Astrocyte (in vitro differentiated cells and primary cell): ENCODE measurements around the gene POU6F2. TPM values are rescaled to one million over a fixed set of nuclear protein-coding genes. Genes with fewer than 3 reads are reported as not detected.

ENCODE experiments used
- DNase-seq: peaks from one replicate; pipeline ENCODE4 v3.0.0-alpha.2; 2010; ENCODE audit warnings: low read depth
- FAIRE-seq: peaks from 2 replicates; lab custom pipeline; 2011; peaks lifted over from hg19 to GRCh38; lab: Jason Lieb, UNC
- H2AFZ ChIP-seq: 2 replicates; pipeline ENCODE4 v1.6.0; 2012; ENCODE audit warnings: low read depth, low read length, inconsistent platforms
- H3K27ac ChIP-seq: 2 replicates; pipeline ENCODE4 v1.5.1; 2011; ENCODE audit warnings: low read depth, low read length, inconsistent platforms
- H3K27me3 ChIP-seq: 2 replicates; pipeline ENCODE4 v1.6.0; 2011; ENCODE audit warnings: low read length, inconsistent platforms; ENCODE audit not compliant: insufficient read depth
- H3K36me3 ChIP-seq: 2 replicates; pipeline ENCODE4 v1.5.1; 2011; ENCODE audit warnings: low read length, inconsistent platforms; ENCODE audit not compliant: insufficient read depth
- H3K4me1 ChIP-seq: 2 replicates; pipeline ENCODE4 v1.5.1; 2011; ENCODE audit warnings: low read length, inconsistent platforms; ENCODE audit not compliant: insufficient read depth
- H3K4me2 ChIP-seq: 2 replicates; pipeline ENCODE4 v1.6.0; 2012; ENCODE audit warnings: low read length, inconsistent platforms
- H3K4me3 ChIP-seq: 2 replicates; pipeline ENCODE4 v1.5.1; 2011; ENCODE audit warnings: low read depth, mild to moderate bottlenecking, low read length, inconsistent platforms; ENCODE audit not compliant: insufficient read depth
- H3K79me2 ChIP-seq: 2 replicates; pipeline ENCODE4 v1.6.0; 2012; ENCODE audit warnings: mild to moderate bottlenecking, low read length, inconsistent platforms; ENCODE audit not compliant: insufficient read depth
- H3K9ac ChIP-seq: 2 replicates; pipeline ENCODE4 v1.6.0; 2012; ENCODE audit warnings: mild to moderate bottlenecking, low read length, inconsistent platforms
- H3K9me3 ChIP-seq: 2 replicates; pipeline ENCODE4 v1.5.1; 2012; ENCODE audit warnings: low read depth, mild to moderate bottlenecking, low read length, inconsistent platforms; ENCODE audit not compliant: insufficient read depth
- H4K20me1 ChIP-seq: 2 replicates; pipeline ENCODE4 v1.6.0; 2012; ENCODE audit warnings: low read length, inconsistent platforms; ENCODE audit not compliant: insufficient read depth
- H3K27ac Mint-ChIP-seq: one replicate; pipeline ENCODE4 v1.8.0; 2021; ENCODE audit warnings: mild to moderate bottlenecking, mixed read lengths; ENCODE audit not compliant: unreplicated experiment
- H3K27me3 Mint-ChIP-seq: one replicate; pipeline ENCODE4 v1.8.0; 2021; ENCODE audit warnings: low read depth, mixed read lengths; ENCODE audit not compliant: unreplicated experiment
- H3K36me3 Mint-ChIP-seq: one replicate; pipeline ENCODE4 v1.8.0; 2021; ENCODE audit warnings: low read depth, mixed read lengths; ENCODE audit not compliant: unreplicated experiment
- H3K4me1 Mint-ChIP-seq: one replicate; pipeline ENCODE4 v1.8.0; 2021; ENCODE audit warnings: low read depth, mixed read lengths; ENCODE audit not compliant: unreplicated experiment
- H3K4me3 Mint-ChIP-seq: one replicate; pipeline ENCODE4 v1.8.0; 2021; ENCODE audit warnings: mild to moderate bottlenecking, moderate library complexity, mixed read lengths; ENCODE audit not compliant: unreplicated experiment
- H3K9me3 Mint-ChIP-seq: one replicate; pipeline ENCODE4 v1.8.0; 2021; ENCODE audit warnings: mild to moderate bottlenecking, mixed read lengths; ENCODE audit not compliant: unreplicated experiment
- EZH2 ChIP-seq: IDR thresholded peaks from 2 replicates; pipeline ENCODE4 v1.6.1; 2012; ENCODE audit warnings: mild to moderate bottlenecking, low read length, inconsistent platforms; ENCODE audit not compliant: insufficient read depth
- total RNA-seq: library from RNA; stranded (reverse); gene quantifications from 2 replicates; pipeline ENCODE4 v1.2.1, GENCODE V29; 2021
- TF ChIP-seq, protein P1 (sequence below): IDR thresholded peaks from 2 replicates; pipeline ENCODE4 v1.5.1; 2011; ENCODE audit warnings: low read depth, mild to moderate bottlenecking, inconsistent platforms, low read length, moderate library complexity; ENCODE audit not compliant: insufficient read depth

The POU6F2 gene
- total RNA-seq, 1 donor from 2014 or later = 0.45 TPM

DNA sequence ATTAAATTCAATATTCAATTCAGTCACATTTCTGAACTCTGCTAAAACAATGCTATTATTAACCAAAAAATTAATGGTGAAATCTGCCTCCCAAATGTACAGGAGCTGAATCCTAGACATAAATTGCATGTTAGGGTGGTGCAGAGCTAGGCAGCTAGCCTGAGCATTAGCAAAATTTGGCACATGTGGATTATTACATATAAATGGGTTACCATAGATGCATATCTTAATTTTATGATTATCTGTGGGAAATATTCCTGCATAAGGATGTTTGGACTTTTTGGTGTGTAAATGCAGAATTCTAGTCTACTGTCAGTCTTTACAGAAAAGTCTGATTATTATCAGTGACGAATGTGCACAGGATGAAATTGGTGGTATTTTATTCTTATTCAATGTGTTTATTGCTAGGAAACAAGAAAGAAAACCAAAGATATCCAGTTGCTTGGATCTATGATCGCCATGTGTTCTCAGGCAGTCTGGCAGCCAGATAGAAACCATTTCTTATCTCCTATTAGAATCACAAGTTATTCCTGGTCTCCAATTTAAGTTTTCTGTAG is 150.7 kb downstream of the POU6F2 start:
- Histone ChIP-seq H3K9ac (no peak overlapping the region), H3K4me1 (no peaks in the 10 kb centered on the region), H4K20me1 (no peaks in the 10 kb centered on the region), H3K4me3 (no peak overlapping the region), H3K4me2 (no peak overlapping the region), H3K9me3 (no peaks in the 10 kb centered on the region), H3K36me3 (no peaks in the 10 kb centered on the region), H3K27me3 (no peaks in the 10 kb centered on the region), H2AFZ (no peak overlapping the region), H3K27ac (no peak overlapping the region), H3K79me2 (no peaks in the 10 kb centered on the region)
- H3K4me3 Mint-ChIP-seq = no peak overlapping the region
- H3K36me3 Mint-ChIP-seq = no peaks in the 10 kb centered on the region
- H3K27ac Mint-ChIP-seq = no peak overlapping the region
- FAIRE-seq (no peak), DNase-seq (no peak)
- TF ChIP-seq, protein P1, sequence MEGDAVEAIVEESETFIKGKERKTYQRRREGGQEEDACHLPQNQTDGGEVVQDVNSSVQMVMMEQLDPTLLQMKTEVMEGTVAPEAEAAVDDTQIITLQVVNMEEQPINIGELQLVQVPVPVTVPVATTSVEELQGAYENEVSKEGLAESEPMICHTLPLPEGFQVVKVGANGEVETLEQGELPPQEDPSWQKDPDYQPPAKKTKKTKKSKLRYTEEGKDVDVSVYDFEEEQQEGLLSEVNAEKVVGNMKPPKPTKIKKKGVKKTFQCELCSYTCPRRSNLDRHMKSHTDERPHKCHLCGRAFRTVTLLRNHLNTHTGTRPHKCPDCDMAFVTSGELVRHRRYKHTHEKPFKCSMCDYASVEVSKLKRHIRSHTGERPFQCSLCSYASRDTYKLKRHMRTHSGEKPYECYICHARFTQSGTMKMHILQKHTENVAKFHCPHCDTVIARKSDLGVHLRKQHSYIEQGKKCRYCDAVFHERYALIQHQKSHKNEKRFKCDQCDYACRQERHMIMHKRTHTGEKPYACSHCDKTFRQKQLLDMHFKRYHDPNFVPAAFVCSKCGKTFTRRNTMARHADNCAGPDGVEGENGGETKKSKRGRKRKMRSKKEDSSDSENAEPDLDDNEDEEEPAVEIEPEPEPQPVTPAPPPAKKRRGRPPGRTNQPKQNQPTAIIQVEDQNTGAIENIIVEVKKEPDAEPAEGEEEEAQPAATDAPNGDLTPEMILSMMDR = no peak
- H3K9me3 Mint-ChIP-seq = no peaks in the 10 kb centered on the region
- no peaks in the 10 kb centered on the region for H3K4me1 Mint-ChIP-seq
- peaks cover 6% of the 10 kb centered on the region for H3K27me3 Mint-ChIP-seq

DNA sequence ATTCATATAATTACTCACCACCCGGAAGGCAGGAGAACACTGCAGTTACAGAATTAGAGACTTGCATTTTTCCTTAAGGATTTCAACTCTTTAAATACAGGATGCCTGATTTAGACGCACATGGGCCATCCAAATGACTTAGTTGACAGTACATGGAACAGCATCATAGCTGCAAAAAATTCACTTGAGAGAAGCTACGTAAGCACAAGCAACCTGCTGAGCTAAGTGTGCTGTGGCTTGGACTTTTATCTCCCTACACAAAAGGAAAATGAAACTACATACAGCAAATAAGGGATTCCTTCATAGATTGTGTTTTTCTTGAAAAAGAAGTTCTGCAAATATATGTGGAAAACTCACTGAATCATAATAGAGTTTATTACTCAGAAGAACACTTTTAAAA is 152.6 kb downstream of the POU6F2 start:
- Histone ChIP-seq H3K79me2 (no peaks in the 10 kb centered on the region), H3K4me3 (no peak overlapping the region)

More for the DNA sequence above, 152.6 kb downstream of the POU6F2 start:
- no peak overlapping the region for H3K9ac ChIP-seq
- H3K4me3 Mint-ChIP-seq = no peak overlapping the region
- DNase-seq = no peak
- FAIRE-seq = no peak
- no peak for TF ChIP-seq EZH2
- TF ChIP-seq, protein P1 = no peak
- H2AFZ ChIP-seq = no peak overlapping the region
- no peaks in the 10 kb centered on the region for H3K36me3 ChIP-seq
- no peaks in the 10 kb centered on the region for H3K9me3 Mint-ChIP-seq
- no peaks in the 10 kb centered on the region for H3K36me3 Mint-ChIP-seq
- no peak overlapping the region for H3K4me2 ChIP-seq
- no peak overlapping the region for H3K27ac Mint-ChIP-seq
- no peaks in the 10 kb centered on the region for H3K4me1 Mint-ChIP-seq
- no peaks in the 10 kb centered on the region for H3K27me3 ChIP-seq
- no peak overlapping the region for H3K27ac ChIP-seq
- H3K4me1 ChIP-seq = no peaks in the 10 kb centered on the region
- H3K9me3 ChIP-seq = no peaks in the 10 kb centered on the region
- H3K27me3 Mint-ChIP-seq = peaks cover 6% of the 10 kb centered on the region
- H4K20me1 ChIP-seq = no peaks in the 10 kb centered on the region
